Astrocyte of the hippocampus (primary cell): ENCODE measurements around the gene LRRC4C.
A peak's percentile ranks its signal among the peaks of the same experiment; 100 is the strongest.
"Not testable (repeated sequence)": the region's sequence is repeated elsewhere in the genome, so short reads cannot be mapped to it uniquely, and the experiment has no call there.

ENCODE experiments used
- DNase-seq: peaks from one replicate; pipeline ENCODE4 v3.0.0; 2011; ENCODE audit warnings: low read depth, low spot score

Gene LRRC4C

GRCh38 chr11:40713083-40713482 is 746.4 kb downstream of the LRRC4C start:
- no peak for DNase-seq

GRCh38 chr11:40701027-40701426 is 758.4 kb downstream of the LRRC4C start:
- no peak for DNase-seq

- no peak for DNase-seq
Observed at GRCh38 chr11:40689823-40690222, 769.6 kb downstream of the LRRC4C start.

GRCh38 chr11:40688369-40688768 is 771.1 kb downstream of the LRRC4C start:
- DNase-seq = no peak

- no peak for DNase-seq
Observed at GRCh38 chr11:40686765-40687164, 772.7 kb downstream of the LRRC4C start.

GRCh38 chr11:40683010-40683409 is 776.4 kb downstream of the LRRC4C start:
- no peak for DNase-seq

- DNase-seq = no peak
Observed at GRCh38 chr11:40679276-40679675, 780.2 kb downstream of the LRRC4C start.

- DNase-seq = no peak
Observed at GRCh38 chr11:40647295-40647694, 812.2 kb downstream of the LRRC4C start.

- DNase-seq = no peak
Observed at GRCh38 chr11:40642284-40642683, 817.2 kb downstream of the LRRC4C start.

GRCh38 chr11:40619654-40620053 is 839.8 kb downstream of the LRRC4C start:
- no peak for DNase-seq

- DNase-seq = no peak
Observed at GRCh38 chr11:40606800-40607199, 852.7 kb downstream of the LRRC4C start.

- peak; percentile 61 for DNase-seq
Observed at GRCh38 chr11:40602866-40603552, 856.4 kb downstream of the LRRC4C start.

GRCh38 chr11:40597546-40598113 is 861.8 kb downstream of the LRRC4C start:
- peak; percentile 16 for DNase-seq

GRCh38 chr11:40573254-40573891 is 886.1 kb downstream of the LRRC4C start:
- no peak for DNase-seq

- DNase-seq = no peak
Observed at GRCh38 chr11:40569947-40570531, 889.4 kb downstream of the LRRC4C start.

GRCh38 chr11:40567392-40567791 is 892.1 kb downstream of the LRRC4C start:
- no peak for DNase-seq

- no peak for DNase-seq
Observed at GRCh38 chr11:40544162-40544561, 915.3 kb downstream of the LRRC4C start.

- DNase-seq = no peak
Observed at GRCh38 chr11:40542821-40543220, 916.6 kb downstream of the LRRC4C start.

GRCh38 chr11:40537734-40538133 is 921.7 kb downstream of the LRRC4C start:
- no peak for DNase-seq

- DNase-seq = not testable (repeated sequence)
Observed at GRCh38 chr11:40522080-40522479, 937.4 kb downstream of the LRRC4C start.

GRCh38 chr11:40517122-40517521 is 942.3 kb downstream of the LRRC4C start:
- no peak for DNase-seq

GRCh38 chr11:40514124-40514523 is 945.3 kb downstream of the LRRC4C start:
- peak; percentile 7 for DNase-seq

GRCh38 chr11:40513281-40513680 is 946.2 kb downstream of the LRRC4C start:
- DNase-seq = no peak
